GM12891 (cell line): ENCODE measurements around the gene EHD4.

Experiments used
- DNase-seq: peaks from one replicate; pipeline ENCODE4 v3.0.0; 2011; ENCODE audit warnings: low spot score; ENCODE audit not compliant: insufficient read length
- FAIRE-seq: peaks from 2 replicates; lab custom pipeline; 2011; peaks lifted over from hg19 to GRCh38; lab: Jason Lieb, UNC
- PAX5 ChIP-seq: IDR thresholded peaks from 2 replicates; pipeline ENCODE4 v1.6.1; 2011; ENCODE audit warnings: low read length, moderate library complexity, mild to moderate bottlenecking; ENCODE audit not compliant: insufficient read depth, severe bottlenecking
- POLR2A ChIP-seq: IDR thresholded peaks from 2 replicates; pipeline ENCODE4 v1.6.1; 2011; ENCODE audit warnings: low read depth, low read length, control low read depth
- POLR2AphosphoS5 ChIP-seq: IDR thresholded peaks from 2 replicates; pipeline ENCODE4 v1.6.1; 2011; ENCODE audit warnings: low read depth, low read length, control low read depth
- POU2F2 ChIP-seq: IDR thresholded peaks from 2 replicates; pipeline ENCODE4 v1.6.1; 2011; ENCODE audit warnings: low read depth, mild to moderate bottlenecking, control low read depth, low read length, moderate library complexity
- SPI1 ChIP-seq: IDR thresholded peaks from 2 replicates; pipeline ENCODE4 v1.6.1; 2011; ENCODE audit warnings: low read depth, low read length, control low read depth
- TAF1 ChIP-seq: IDR thresholded peaks from 2 replicates; pipeline ENCODE4 v1.6.1; 2011; ENCODE audit warnings: low read depth, low read length, control low read depth

EHD4 gene

GRCh38 chr15:41885321-41885720 is 87.0 kb downstream of the EHD4 start:
- no peak for TF ChIP-seq SPI1
- no peak for TF ChIP-seq PAX5
- no peak for TF ChIP-seq TAF1
- TF ChIP-seq POLR2A = no peak
- DNase-seq (no peak), FAIRE-seq (no peak)

- FAIRE-seq (no peak), DNase-seq (no peak)
- no peak for TF ChIP-seq POLR2AphosphoS5
- TF ChIP-seq SPI1 = no peak
- TF ChIP-seq POU2F2 = no peak
- no peak for TF ChIP-seq POLR2A
- no peak for TF ChIP-seq PAX5
- no peak for TF ChIP-seq TAF1
These were observed 87.9 kb downstream of the EHD4 start for GRCh38 chr15:41884458-41884857.

GRCh38 chr15:41883484-41883825 is 88.9 kb downstream of the EHD4 start:
- FAIRE-seq (no peak), DNase-seq (no peak)
- TF ChIP-seq PAX5 (no peak), POLR2AphosphoS5 (no peak), TAF1 (no peak), POLR2A (no peak), SPI1 (no peak), POU2F2 (no peak)

GRCh38 chr15:41882689-41883483 is 89.5 kb downstream of the EHD4 start:
- DNase-seq = no peak

GRCh38 chr15:41881920-41882688 is 90.3 kb downstream of the EHD4 start:
- FAIRE-seq = no peak
- TF ChIP-seq POLR2A (no peak), POU2F2 (no peak), POLR2AphosphoS5 (no peak), TAF1 (no peak)
- DNase-seq = no peak

More at GRCh38 chr15:41882689-41883483, 89.5 kb downstream of the EHD4 start:
- TF ChIP-seq TAF1 (no peak), PAX5 (no peak), POLR2AphosphoS5 (no peak)
- no peak for FAIRE-seq

- DNase-seq = no peak
- no peak for TF ChIP-seq SPI1
- TF ChIP-seq POLR2AphosphoS5 = no peak
- TF ChIP-seq POLR2A = no peak
- no peak for TF ChIP-seq POU2F2
- no peak for TF ChIP-seq PAX5
- TF ChIP-seq TAF1 = no peak
- FAIRE-seq = no peak
These were observed 90.8 kb downstream of the EHD4 start for GRCh38 chr15:41881550-41881919.

GRCh38 chr15:41881086-41881485 is 91.3 kb downstream of the EHD4 start:
- no peak for TF ChIP-seq PAX5
- TF ChIP-seq POLR2AphosphoS5 = no peak
- no peak for TF ChIP-seq SPI1
- no peak for TF ChIP-seq POLR2A
- TF ChIP-seq TAF1 = no peak
- FAIRE-seq (no peak), DNase-seq (no peak)

- FAIRE-seq (no peak), DNase-seq (no peak)
- TF ChIP-seq POLR2A (no peak), SPI1 (no peak), POU2F2 (no peak), TAF1 (no peak)
These were observed 92.0 kb downstream of the EHD4 start for GRCh38 chr15:41880156-41880877.

- no peak for FAIRE-seq
These were observed 93.0 kb downstream of the EHD4 start for GRCh38 chr15:41879321-41879845.

GRCh38 chr15:41878355-41878699 is 94.0 kb downstream of the EHD4 start:
- no peak for TF ChIP-seq POLR2A
- TF ChIP-seq POLR2AphosphoS5 = no peak
- TF ChIP-seq PAX5 = no peak
- no peak for TF ChIP-seq POU2F2
- no peak for TF ChIP-seq SPI1
- no peak for TF ChIP-seq TAF1
- DNase-seq (no peak), FAIRE-seq (no peak)

More at GRCh38 chr15:41879321-41879845, 93.0 kb downstream of the EHD4 start:
- TF ChIP-seq SPI1 (no peak), POU2F2 (no peak), TAF1 (no peak), POLR2AphosphoS5 (no peak), PAX5 (no peak), POLR2A (no peak)
- DNase-seq = no peak
